ENCODE results near the gene ENAM.

- TF ChIP-seq EZH2 (IDR thresholded peaks at IDR 0.05; ENCODE audit: low read length) (no peak), CTCF (optimal IDR thresholded peaks at IDR 0.05 in 1 of 3, IDR thresholded peaks at IDR 0.05 in 1 of 3, conservative IDR thresholded peaks at IDR 0.05 in 1 of 3; ENCODE audit: extremely low read depth in 1 of 3, insufficient read depth in 2 of 3, low read length in 3 of 3) (no peak)
Observed at GRCh38 chr4:70619288-70619687, 9.3 kb upstream of the ENAM start.
